Astrocyte (in vitro differentiated cells and primary cell): ENCODE measurements around the gene ASPSCR1. TPM values are rescaled to one million over a fixed set of nuclear protein-coding genes. Genes with fewer than 3 reads are reported as not detected.

ENCODE experiments used
- DNase-seq: peaks from one replicate; pipeline ENCODE4 v3.0.0-alpha.2; 2010; ENCODE audit warnings: low read depth
- FAIRE-seq: peaks from 2 replicates; lab custom pipeline; 2011; peaks lifted over from hg19 to GRCh38; lab: Jason Lieb, UNC
- H2AFZ ChIP-seq: 2 replicates; pipeline ENCODE4 v1.6.0; 2012; ENCODE audit warnings: low read depth, low read length, inconsistent platforms
- H3K27ac ChIP-seq: 2 replicates; pipeline ENCODE4 v1.5.1; 2011; ENCODE audit warnings: low read depth, low read length, inconsistent platforms
- H3K27me3 ChIP-seq: 2 replicates; pipeline ENCODE4 v1.6.0; 2011; ENCODE audit warnings: low read length, inconsistent platforms; ENCODE audit not compliant: insufficient read depth
- H3K36me3 ChIP-seq: 2 replicates; pipeline ENCODE4 v1.5.1; 2011; ENCODE audit warnings: low read length, inconsistent platforms; ENCODE audit not compliant: insufficient read depth
- H3K4me1 ChIP-seq: 2 replicates; pipeline ENCODE4 v1.5.1; 2011; ENCODE audit warnings: low read length, inconsistent platforms; ENCODE audit not compliant: insufficient read depth
- H3K4me2 ChIP-seq: 2 replicates; pipeline ENCODE4 v1.6.0; 2012; ENCODE audit warnings: low read length, inconsistent platforms
- H3K4me3 ChIP-seq: 2 replicates; pipeline ENCODE4 v1.5.1; 2011; ENCODE audit warnings: low read depth, mild to moderate bottlenecking, low read length, inconsistent platforms; ENCODE audit not compliant: insufficient read depth
- H3K79me2 ChIP-seq: 2 replicates; pipeline ENCODE4 v1.6.0; 2012; ENCODE audit warnings: mild to moderate bottlenecking, low read length, inconsistent platforms; ENCODE audit not compliant: insufficient read depth
- H3K9ac ChIP-seq: 2 replicates; pipeline ENCODE4 v1.6.0; 2012; ENCODE audit warnings: mild to moderate bottlenecking, low read length, inconsistent platforms
- H3K9me3 ChIP-seq: 2 replicates; pipeline ENCODE4 v1.5.1; 2012; ENCODE audit warnings: low read depth, mild to moderate bottlenecking, low read length, inconsistent platforms; ENCODE audit not compliant: insufficient read depth
- H4K20me1 ChIP-seq: 2 replicates; pipeline ENCODE4 v1.6.0; 2012; ENCODE audit warnings: low read length, inconsistent platforms; ENCODE audit not compliant: insufficient read depth
- H3K27ac Mint-ChIP-seq: one replicate; pipeline ENCODE4 v1.8.0; 2021; ENCODE audit warnings: mild to moderate bottlenecking, mixed read lengths; ENCODE audit not compliant: unreplicated experiment
- H3K27me3 Mint-ChIP-seq: one replicate; pipeline ENCODE4 v1.8.0; 2021; ENCODE audit warnings: low read depth, mixed read lengths; ENCODE audit not compliant: unreplicated experiment
- H3K36me3 Mint-ChIP-seq: one replicate; pipeline ENCODE4 v1.8.0; 2021; ENCODE audit warnings: low read depth, mixed read lengths; ENCODE audit not compliant: unreplicated experiment
- H3K4me1 Mint-ChIP-seq: one replicate; pipeline ENCODE4 v1.8.0; 2021; ENCODE audit warnings: low read depth, mixed read lengths; ENCODE audit not compliant: unreplicated experiment
- H3K4me3 Mint-ChIP-seq: one replicate; pipeline ENCODE4 v1.8.0; 2021; ENCODE audit warnings: mild to moderate bottlenecking, moderate library complexity, mixed read lengths; ENCODE audit not compliant: unreplicated experiment
- H3K9me3 Mint-ChIP-seq: one replicate; pipeline ENCODE4 v1.8.0; 2021; ENCODE audit warnings: mild to moderate bottlenecking, mixed read lengths; ENCODE audit not compliant: unreplicated experiment
- CTCF ChIP-seq: IDR thresholded peaks from 2 replicates; pipeline ENCODE4 v1.5.1; 2011; ENCODE audit warnings: low read depth, mild to moderate bottlenecking, inconsistent platforms, low read length, moderate library complexity; ENCODE audit not compliant: insufficient read depth
- EZH2 ChIP-seq: IDR thresholded peaks from 2 replicates; pipeline ENCODE4 v1.6.1; 2012; ENCODE audit warnings: mild to moderate bottlenecking, low read length, inconsistent platforms; ENCODE audit not compliant: insufficient read depth
- total RNA-seq: library from RNA; stranded (reverse); gene quantifications from 2 replicates; pipeline ENCODE4 v1.2.1, GENCODE V29; 2021

ASPSCR1 gene
- total RNA-seq, 1 donor from 2014 or later = 25.5 TPM

GRCh38 chr17:81942167-81942553, 35.3 kb upstream of the ASPSCR1 start:
- no peaks in the 10 kb centered on the region for H3K36me3 ChIP-seq
- H3K27me3 ChIP-seq = peaks cover 13% of the 10 kb centered on the region
- TF ChIP-seq CTCF (no peak), EZH2 (no peak)
- H3K4me3 ChIP-seq = no peak overlapping the region
- no peak for DNase-seq
- H3K9me3 ChIP-seq = no peaks in the 10 kb centered on the region
- H3K27ac Mint-ChIP-seq = no peak overlapping the region
- FAIRE-seq = no peak
- no peaks in the 10 kb centered on the region for H3K9me3 Mint-ChIP-seq
- no peaks in the 10 kb centered on the region for H3K36me3 Mint-ChIP-seq
- no peak overlapping the region for H2AFZ ChIP-seq
- H4K20me1 ChIP-seq = no peaks in the 10 kb centered on the region
- H3K79me2 ChIP-seq = no peaks in the 10 kb centered on the region
- no peaks in the 10 kb centered on the region for H3K4me1 ChIP-seq
- H3K27me3 Mint-ChIP-seq = peaks cover 12% of the 10 kb centered on the region
- H3K4me3 Mint-ChIP-seq = no peak overlapping the region
- no peak overlapping the region for H3K27ac ChIP-seq
- no peaks in the 10 kb centered on the region for H3K4me1 Mint-ChIP-seq
- no peak overlapping the region for H3K4me2 ChIP-seq
- H3K9ac ChIP-seq = no peak overlapping the region

GRCh38 chr17:81944858-81945257, 32.6 kb upstream of the ASPSCR1 start:
- H3K4me2 ChIP-seq = no peak overlapping the region
- no peaks in the 10 kb centered on the region for H4K20me1 ChIP-seq
- no peak overlapping the region for H3K27ac Mint-ChIP-seq
- TF ChIP-seq EZH2 = no peak
- TF ChIP-seq CTCF = no peak
- no peaks in the 10 kb centered on the region for H3K36me3 Mint-ChIP-seq
- peaks cover 13% of the 10 kb centered on the region for H3K27me3 ChIP-seq
- H3K4me1 ChIP-seq = no peaks in the 10 kb centered on the region
- no peaks in the 10 kb centered on the region for H3K4me1 Mint-ChIP-seq
- no peaks in the 10 kb centered on the region for H3K9me3 ChIP-seq
- FAIRE-seq = no peak
- no peaks in the 10 kb centered on the region for H3K79me2 ChIP-seq
- no peak overlapping the region for H3K27ac ChIP-seq
- no peak overlapping the region for H3K4me3 Mint-ChIP-seq
- no peaks in the 10 kb centered on the region for H3K9me3 Mint-ChIP-seq
- peaks cover 11% of the 10 kb centered on the region for H3K27me3 Mint-ChIP-seq
- no peak overlapping the region for H3K9ac ChIP-seq
- H3K4me3 ChIP-seq = no peak overlapping the region
- DNase-seq = no peak
- H3K36me3 ChIP-seq = no peaks in the 10 kb centered on the region
- H2AFZ ChIP-seq = no peak overlapping the region

- no peaks in the 10 kb centered on the region for H4K20me1 ChIP-seq
- no peaks in the 10 kb centered on the region for H3K4me1 ChIP-seq
- H3K27ac ChIP-seq = no peak within 1 kb of the TSS
- H3K4me1 Mint-ChIP-seq = no peaks in the 10 kb centered on the region
- no peaks in the 10 kb centered on the region for H3K79me2 ChIP-seq
- H2AFZ ChIP-seq = no peak within 1 kb of the TSS
- no peaks in the 10 kb centered on the region for H3K9me3 ChIP-seq
- H3K9ac ChIP-seq = no peak within 1 kb of the TSS
- H3K27ac Mint-ChIP-seq = no peak within 1 kb of the TSS
- H3K27me3 Mint-ChIP-seq = peaks cover 11% of the 10 kb centered on the region
- no peak for DNase-seq
- no peak within 1 kb of the TSS for H3K4me3 ChIP-seq
- TF ChIP-seq CTCF (no peak), EZH2 (no peak)
- H3K9me3 Mint-ChIP-seq = no peaks in the 10 kb centered on the region
- H3K4me3 Mint-ChIP-seq = no peak within 1 kb of the TSS
- H3K36me3 Mint-ChIP-seq = no peaks in the 10 kb centered on the region
- no peaks in the 10 kb centered on the region for H3K36me3 ChIP-seq
- H3K27me3 ChIP-seq = peaks cover 7% of the 10 kb centered on the region
- no peak for FAIRE-seq
- no peak within 1 kb of the TSS for H3K4me2 ChIP-seq
These were observed 30.2 kb upstream of the ASPSCR1 start, which contains the start of gene MYADML2 for GRCh38 chr17:81947189-81947588. TSS of gene MYADML2 (minus strand) at chr17:81947233. CDS start at chr17:81941741, 5,492 bp downstream.
